ENCODE measurements around the gene NDUFS8. TPM values are rescaled to one million over a fixed set of nuclear protein-coding genes. Genes with fewer than 3 reads are reported as not detected.

Gene NDUFS8
- polyA plus RNA-seq, 1 donor from 2014 or later: 169 TPM

DNA sequence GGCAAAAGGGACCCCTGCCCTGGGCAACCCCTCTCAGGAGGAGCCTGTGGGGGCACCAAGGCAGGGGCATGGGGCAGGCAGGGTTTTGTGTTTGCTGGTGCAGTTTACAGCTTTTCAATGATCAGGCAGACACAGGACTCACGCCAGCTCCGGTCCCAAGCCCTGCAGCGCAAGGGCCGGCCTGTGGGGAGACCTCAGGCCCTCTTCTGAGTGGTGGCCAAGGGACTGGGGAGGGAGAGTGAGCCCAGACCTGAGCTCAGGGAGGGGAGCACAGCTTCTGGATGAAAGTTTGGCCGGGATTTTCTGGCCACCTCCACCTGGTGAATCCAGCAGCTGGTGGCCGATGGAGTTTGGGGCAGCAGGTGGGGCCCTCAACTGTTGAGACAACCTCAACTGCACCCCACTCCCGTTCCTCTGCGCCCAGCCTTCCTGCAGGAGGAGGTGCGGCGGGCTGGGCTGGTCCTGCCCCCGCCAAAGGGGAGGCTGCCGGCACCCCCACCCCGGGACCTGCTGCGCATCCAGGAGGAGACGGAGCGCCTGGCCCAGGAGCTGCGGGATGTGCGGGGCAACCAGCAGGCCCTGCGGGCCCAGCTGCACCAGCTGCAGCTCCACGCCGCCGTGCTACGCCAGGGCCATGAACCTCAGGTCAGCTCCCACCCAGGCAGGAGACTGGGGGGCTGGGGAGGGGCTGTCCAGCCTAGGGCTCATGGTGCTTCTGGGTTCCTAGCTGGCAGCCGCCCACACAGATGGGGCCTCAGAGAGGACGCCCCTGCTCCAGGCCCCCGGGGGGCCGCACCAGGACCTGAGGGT, 11.9 kb downstream of the NDUFS8 start:
- Histone ChIP-seq H3K4me2 (ENCODE audit: low read length) (no peak overlapping the region), H3K9me2 (ENCODE audit: insufficient read depth, low read length) (no peaks in the 10 kb centered on the region), H2AFZ (ENCODE audit: low read depth, low read length) (no peak overlapping the region), H3K9me3 (ENCODE audit: low read length) (no peaks in the 10 kb centered on the region), H3K79me2 (replicated peaks; ENCODE audit: insufficient read depth, low read length) (no peaks in the 10 kb centered on the region), H3K27me3 (ENCODE audit: insufficient read depth, low read depth, low read length) (no peaks in the 10 kb centered on the region), H3K36me3 (ENCODE audit: insufficient read depth, low read length) (no peaks in the 10 kb centered on the region), H3K4me3 (ENCODE audit: low read length) (no peak overlapping the region), H3F3A (ENCODE audit: insufficient read depth, low read length, poor library complexity, severe bottlenecking) (no peaks in the 10 kb centered on the region), H3K27ac (ENCODE audit: low read length) (no peak overlapping the region), H4K20me1 (ENCODE audit: insufficient read depth) (no peaks in the 10 kb centered on the region), H3K9ac (ENCODE audit: low read length) (no peak overlapping the region)
- TF ChIP-seq EZH2 (IDR thresholded peaks at IDR 0.05; ENCODE audit: borderline replicate concordance, insufficient read depth, low read length, poor library complexity, severe bottlenecking): no peak

GRCh38 chr11:68043029-68043348, 12.5 kb downstream of the NDUFS8 start:
- no peak for TF ChIP-seq EP300 (conservative IDR thresholded peaks at IDR 0.05; ENCODE audit: poor library complexity, severe bottlenecking)
- TF ChIP-seq POLR2AphosphoS5 (IDR thresholded peaks at IDR 0.05): no peak
- no peak for TF ChIP-seq MXI1 (conservative IDR thresholded peaks at IDR 0.05; ENCODE audit: poor library complexity, severe bottlenecking)
- no peak for TF ChIP-seq REST (IDR thresholded peaks at IDR 0.05; ENCODE audit: borderline replicate concordance)
- TF ChIP-seq CTCF (IDR thresholded peaks at IDR 0.05; ENCODE audit: poor library complexity, severe bottlenecking): no peak
- TF ChIP-seq RAD21 (conservative IDR thresholded peaks at IDR 0.05): no peak
- TF ChIP-seq SMC3 (conservative IDR thresholded peaks at IDR 0.05; ENCODE audit: poor library complexity): no peak
- TF ChIP-seq EZH2 (IDR thresholded peaks at IDR 0.05; ENCODE audit: borderline replicate concordance, insufficient read depth, low read length, poor library complexity, severe bottlenecking): no peak
- no peak for TF ChIP-seq TAF1 (IDR thresholded peaks at IDR 0.05; ENCODE audit: low read depth)
- no peak overlapping the region for H3K9ac ChIP-seq (ENCODE audit: low read length)
- H3K79me2 ChIP-seq (replicated peaks; ENCODE audit: insufficient read depth, low read length): no peaks in the 10 kb centered on the region
- no peaks in the 10 kb centered on the region for H3K9me3 ChIP-seq (ENCODE audit: low read length)
- H3K27ac ChIP-seq (ENCODE audit: low read length): no peak overlapping the region
- H3K27me3 ChIP-seq (ENCODE audit: insufficient read depth, low read depth, low read length): no peaks in the 10 kb centered on the region
- H2AFZ ChIP-seq (ENCODE audit: low read depth, low read length): no peak overlapping the region
- H3K4me2 ChIP-seq (ENCODE audit: low read length): no peak overlapping the region
- no peaks in the 10 kb centered on the region for H3K9me2 ChIP-seq (ENCODE audit: insufficient read depth, low read length)
- no peaks in the 10 kb centered on the region for H4K20me1 ChIP-seq (ENCODE audit: insufficient read depth)
- no peak overlapping the region for H3K4me3 ChIP-seq (ENCODE audit: low read length)
- no peaks in the 10 kb centered on the region for H3F3A ChIP-seq (ENCODE audit: insufficient read depth, low read length, poor library complexity, severe bottlenecking)
- no peaks in the 10 kb centered on the region for H3K36me3 ChIP-seq (ENCODE audit: insufficient read depth, low read length)

All from neural cell (in vitro differentiated cells).